ENCODE data around the gene PLEKHM1. TPM values are rescaled to one million over a fixed set of nuclear protein-coding genes. Genes with fewer than 3 reads are reported as not detected.

The PLEKHM1 gene
- total and polyA plus RNA-seq, 2 of the 13 experiments (the other 11 are each of a cell fraction or from before 2014, with no cell fraction given): 7.6 to 13.5 TPM

- peak; percentile 61; the same call in 1 of the 2 replicates for TF ChIP-seq RXRB (CRISPR knock-in tag; IDR thresholded peaks at IDR 0.05; ENCODE audit: borderline replicate concordance)
- TF ChIP-seq PAX8 (CRISPR knock-in tag; IDR thresholded peaks at IDR 0.05; ENCODE audit: borderline replicate concordance): no peak
- TF ChIP-seq CBX1 (IDR thresholded peaks at IDR 0.05; ENCODE audit: low read depth): no peak
- TF ChIP-seq FUBP1 (CRISPR knock-in tag; IDR thresholded peaks at IDR 0.05; ENCODE audit: borderline replicate concordance): no peak
- no peak; the same call in 1 of the 2 replicates for TF ChIP-seq ZFY (CRISPR knock-in tag; IDR thresholded peaks at IDR 0.05)
- TF ChIP-seq ATM (IDR thresholded peaks at IDR 0.05; ENCODE audit: borderline replicate concordance): no peak
- TF ChIP-seq HNRNPL (IDR thresholded peaks at IDR 0.05; ENCODE audit: low read depth, low read length): peak; percentile 100
- TF ChIP-seq ZFP82 (CRISPR knock-in tag; IDR thresholded peaks at IDR 0.05; ENCODE audit: borderline replicate concordance): no peak
- no peak for TF ChIP-seq FOXP1 (IDR thresholded peaks at IDR 0.05)
- no peak for TF ChIP-seq FOXP1 (CRISPR knock-in tag; IDR thresholded peaks at IDR 0.05)
- no peak for TF ChIP-seq MTERF4 (CRISPR knock-in tag; IDR thresholded peaks at IDR 0.05)
- no peak; the same call in 1 of the 2 replicates for TF ChIP-seq REPIN1 (CRISPR knock-in tag; IDR thresholded peaks at IDR 0.05; ENCODE audit: borderline replicate concordance, low read depth)
- TF ChIP-seq WIZ (CRISPR knock-in tag; IDR thresholded peaks at IDR 0.05): no peak
- TF ChIP-seq, protein P1, sequence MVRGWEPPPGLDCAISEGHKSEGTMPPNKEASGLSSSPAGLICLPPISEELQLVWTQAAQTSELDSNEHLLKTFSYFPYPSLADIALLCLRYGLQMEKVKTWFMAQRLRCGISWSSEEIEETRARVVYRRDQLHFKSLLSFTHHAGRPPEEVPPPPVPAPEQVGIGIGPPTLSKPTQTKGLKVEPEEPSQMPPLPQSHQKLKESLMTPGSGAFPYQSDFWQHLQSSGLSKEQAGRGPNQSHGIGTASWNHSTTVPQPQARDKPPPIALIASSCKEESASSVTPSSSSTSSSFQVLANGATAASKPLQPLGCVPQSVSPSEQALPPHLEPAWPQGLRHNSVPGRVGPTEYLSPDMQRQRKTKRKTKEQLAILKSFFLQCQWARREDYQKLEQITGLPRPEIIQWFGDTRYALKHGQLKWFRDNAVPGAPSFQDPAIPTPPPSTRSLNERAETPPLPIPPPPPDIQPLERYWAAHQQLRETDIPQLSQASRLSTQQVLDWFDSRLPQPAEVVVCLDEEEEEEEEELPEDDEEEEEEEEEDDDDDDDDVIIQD (CRISPR knock-in tag; IDR thresholded peaks at IDR 0.05; ENCODE audit: low read depth): no peak
- no peak for TF ChIP-seq ZNF253 (CRISPR knock-in tag; IDR thresholded peaks at IDR 0.05; ENCODE audit: borderline replicate concordance)
- TF ChIP-seq POLR2G (IDR thresholded peaks at IDR 0.05; ENCODE audit: low read depth, low read length): no peak
- TF ChIP-seq NCOA2 (CRISPR knock-in tag; IDR thresholded peaks at IDR 0.05): peak; percentile 57; the same call in 1 of the 2 replicates
- TF ChIP-seq JUNB (CRISPR knock-in tag; IDR thresholded peaks at IDR 0.05; ENCODE audit: borderline replicate concordance): no peak
- TF ChIP-seq FOXJ3 (CRISPR knock-in tag; IDR thresholded peaks at IDR 0.05; ENCODE audit: borderline replicate concordance): no peak
- no peak for TF ChIP-seq FIP1L1 (IDR thresholded peaks at IDR 0.05; ENCODE audit: borderline replicate concordance, insufficient read depth, low read depth, low read length)
- peak; percentile 33 for TF ChIP-seq YY1 (IDR thresholded peaks at IDR 0.05; ENCODE audit: insufficient read depth, insufficient replicate concordance, low read depth, low read length)
- peak; percentile 72 for TF ChIP-seq HNF4A (CRISPR knock-in tag; IDR thresholded peaks at IDR 0.05)
- TF ChIP-seq, protein P2, sequence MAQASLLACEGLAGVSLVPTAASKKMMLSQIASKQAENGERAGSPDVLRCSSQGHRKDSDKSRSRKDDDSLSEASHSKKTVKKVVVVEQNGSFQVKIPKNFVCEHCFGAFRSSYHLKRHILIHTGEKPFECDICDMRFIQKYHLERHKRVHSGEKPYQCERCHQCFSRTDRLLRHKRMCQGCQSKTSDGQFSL (CRISPR knock-in tag; IDR thresholded peaks at IDR 0.05): no peak
- TF ChIP-seq KAT8 (CRISPR knock-in tag; IDR thresholded peaks at IDR 0.05): peak; percentile 36; the same call in 1 of the 2 replicates
- no peak for TF ChIP-seq HHEX (CRISPR knock-in tag; IDR thresholded peaks at IDR 0.05)
- no peak for TF ChIP-seq ZNF615 (CRISPR knock-in tag; IDR thresholded peaks at IDR 0.05; ENCODE audit: borderline replicate concordance)
- no peak for TF ChIP-seq ZNF670 (CRISPR knock-in tag; IDR thresholded peaks at IDR 0.05; ENCODE audit: borderline replicate concordance)
- no peak for TF ChIP-seq ARHGAP35 (CRISPR knock-in tag; IDR thresholded peaks at IDR 0.05; ENCODE audit: borderline replicate concordance)
Measured at GRCh38 chr17:45428050-45428617, 62.4 kb downstream of the PLEKHM1 start (continued).
